KMS-11 (cell line): ENCODE measurements around the gene GLRX2.
"Not testable (repeated sequence)": the region's sequence is repeated elsewhere in the genome, so short reads cannot be mapped to it uniquely, and the experiment has no call there.

ENCODE experiments used
- H2AFZ ChIP-seq: fragments of 200-600 bp; sonication (generic); 2 replicates; pipeline ENCODE4 v1.6.1; 2016; ENCODE audit warnings: antibody characterized with exemption, mixed run types, low read depth
- H3K27ac ChIP-seq: fragments of 200-600 bp; sonication (generic); 2 replicates; pipeline ENCODE4 v1.6.1; 2016; ENCODE audit warnings: mild to moderate bottlenecking, mixed run types
- H3K27me3 ChIP-seq: fragments of 200-600 bp; sonication (generic); 2 replicates; pipeline ENCODE4 v1.6.1; 2017; ENCODE audit warnings: mild to moderate bottlenecking, low read depth, mixed run types, moderate library complexity; ENCODE audit not compliant: insufficient read depth
- H3K36me3 ChIP-seq: fragments of 200-600 bp; sonication (generic); 2 replicates; pipeline ENCODE4 v1.6.1; 2017; ENCODE audit warnings: mild to moderate bottlenecking, mixed run types; ENCODE audit not compliant: insufficient read depth
- H3K4me1 ChIP-seq: fragments of 200-600 bp; sonication (generic); 2 replicates; pipeline ENCODE4 v1.6.1; 2016; ENCODE audit warnings: mild to moderate bottlenecking, low read depth, mixed run types; ENCODE audit not compliant: poor library complexity, severe bottlenecking
- H3K4me2 ChIP-seq: fragments of 200-600 bp; sonication (generic); 2 replicates; pipeline ENCODE4 v1.7.0; 2016; ENCODE audit warnings: mild to moderate bottlenecking, mixed run types
- H3K4me3 ChIP-seq: fragments of 200-600 bp; sonication (generic); IDR thresholded peaks from 2 replicates; pipeline ENCODE4 v1.6.1; 2017; ENCODE audit warnings: low read depth, low read length, mixed read lengths; ENCODE audit not compliant: insufficient read depth
- H3K79me2 ChIP-seq: fragments of 200-600 bp; sonication (generic); 2 replicates; pipeline ENCODE4 v1.6.1; 2016; ENCODE audit warnings: low read depth, mixed run types; ENCODE audit not compliant: insufficient read depth
- H3K9ac ChIP-seq: fragments of 200-600 bp; sonication (generic); 2 replicates; pipeline ENCODE4 v1.6.1; 2016; ENCODE audit warnings: mild to moderate bottlenecking, mixed run types
- H4K20me1 ChIP-seq: fragments of 200-600 bp; sonication (generic); 2 replicates; pipeline ENCODE4 v1.6.1; 2016; ENCODE audit warnings: mild to moderate bottlenecking, mixed run types; ENCODE audit not compliant: insufficient read depth
- CTCF ChIP-seq: fragments of 200-600 bp; sonication (generic); conservative IDR thresholded peaks from 2 replicates; pipeline ENCODE4 v1.6.1; 2017; ENCODE audit warnings: low read depth, mild to moderate bottlenecking, antibody characterized with exemption, low read length, moderate library complexity, mixed read lengths

GLRX2 gene

GRCh38 chr1:193054169-193054675 lies 51.0 kb downstream of the GLRX2 start:
- H3K4me1 ChIP-seq, result peaks cover 22% of the 10 kb centered on the region
- no peak overlapping the region for H3K4me3 ChIP-seq
- peaks cover 79% of the 10 kb centered on the region for H3K79me2 ChIP-seq
- H2AFZ ChIP-seq, result no peak overlapping the region
- H4K20me1 ChIP-seq, result no peaks in the 10 kb centered on the region
- H3K27me3 ChIP-seq, result no peaks in the 10 kb centered on the region
- H3K27ac ChIP-seq, result no peak overlapping the region
- TF ChIP-seq CTCF, result no peak
- H3K36me3 ChIP-seq, result peaks cover 6% of the 10 kb centered on the region; the same call in 1 of the 2 replicates
- H3K4me2 ChIP-seq, result no peak overlapping the region
- no peak overlapping the region for H3K9ac ChIP-seq

- H3K27me3 ChIP-seq, H3K4me1 ChIP-seq, H4K20me1 ChIP-seq, H3K4me3 ChIP-seq, H3K4me2 ChIP-seq, H2AFZ ChIP-seq, H3K9ac ChIP-seq, H3K27ac ChIP-seq: not testable (repeated sequence)
- Histone ChIP-seq H3K36me3 (peaks cover 13% of the 10 kb centered on the region; the same call in 1 of the 2 replicates), H3K79me2 (peaks cover 28% of the 10 kb centered on the region)
Measured at GRCh38 chr1:193048913-193049312, 56.3 kb downstream of the GLRX2 start.
